Adrenal gland (tissue), 12 donors: Measurements from ENCODE around the gene TMEM72. TPM values are rescaled to one million over a fixed set of nuclear protein-coding genes. Genes with fewer than 3 reads are reported as not detected.

Source experiments
- DNase-seq, 7 donors: peaks; one replicate each; pipeline ENCODE4 v3.0.0-alpha.2; 2019 to 2020
- H3K27ac ChIP-seq, 5 donors: fragments of 200-600 bp; sonication (generic) in 4 of 5; 1 replicate in 3 of 5; 2 replicates in 2 of 5; pipeline versions ENCODE4 v1.5.1 to v1.8.0; 2016 to 2020; ENCODE audit warnings: mild to moderate bottlenecking in 1 of 5
- H3K27me3 ChIP-seq: fragments of 200-600 bp; 2 replicates; pipeline ENCODE4 v1.8.0; 2021
- H3K36me3 ChIP-seq, 2 donors: fragments of 200-600 bp; replicated peaks in 1 of 2; 1 replicate in 1 of 2; 2 replicates in 1 of 2; pipeline versions ENCODE4 v1.5.1 to v1.8.0; 2018 to 2022
- H3K4me1 ChIP-seq, 2 donors: fragments of 200-600 bp; replicated peaks in 1 of 2; 1 replicate in 1 of 2; 2 replicates in 1 of 2; pipeline versions ENCODE4 v1.5.1 to v1.8.0; 2018 to 2021
- H3K4me3 ChIP-seq, 4 donors: fragments of 200-600 bp; sonication (generic) in 3 of 4; one replicate each; pipeline ENCODE4 v1.5.1; 2016 to 2018
- H3K9me3 ChIP-seq, 3 donors: fragments of 200-600 bp; sonication (generic) in 1 of 3; replicated peaks in 1 of 3; 1 replicate in 2 of 3; 2 replicates in 1 of 3; pipeline versions ENCODE4 v1.5.1 to v1.8.0; 2016 to 2021
- POLR2A ChIP-seq, 2 donors: fragments of 450-650 bp; IDR thresholded peaks; one replicate each; pipeline ENCODE4 v1.6.1; 2017; ENCODE audit warnings: antibody characterized with exemption in 2 of 2, mild to moderate bottlenecking in 2 of 2, moderate library complexity in 1 of 2
- WGBS, 4 donors: extraction: QIAGEN DNeasy Blood & Tissue Kit in 2 of 4; methylation state at CpG; one replicate each; pipeline versions ENCODE4 v1.1.5 to v1.1.7; 2013 to 2017; 5-methylcytosine and 5-hydroxymethylcytosine counted together
- intact Hi-C, 2 donors: fragments of 100-400 bp; cut with DNase I; formaldehyde crosslinking; loops; one replicate each; pipeline versions ENCODE4 v1.14.1 to v1.15.0; 2022 to 2023
- polyA plus RNA-seq, 3 donors: library from polyadenylated mRNA; stranded (reverse); fragments of 200-250 nt in 2 of 3; fragments of 350-450 nt in 1 of 3; fragmentation: Illumina TruSeq in 1 of 3; extraction: RNeasy Lipid Tissue Mini Kit (QIAGEN cat#74804) in 1 of 3; gene quantifications; one replicate each; pipeline ENCODE4 v1.2.3, GENCODE V29; 2013 to 2014
- total RNA-seq, 9 donors: library from RNA; depleted of rRNA in 4 of 9; stranded (reverse); fragments of >200 nt in 4 of 9; fragments of 120-200 nt in 1 of 9; fragmentation: NEBNext Ultra II Directional in 1 of 9; extraction: Animal tissue kit (Norgen Biotek cat#: 25700) in 1 of 9; gene quantifications; one replicate each; pipeline versions ENCODE4 v1.1.0 to v1.2.4, GENCODE V29; 2013 to 2023
- TF ChIP-seq, protein P1 (sequence below), 6 experiments: fragments of 450-650 bp in 4 of 6; fragments of 200-600 bp in 2 of 6; sonication (generic) in 1 of 6; IDR thresholded peaks; 1 replicate in 5 of 6; 2 replicates in 1 of 6; pipeline versions ENCODE4 v1.5.1 to v1.8.0; 2016 to 2021; ENCODE audit warnings: antibody characterized with exemption in 6 of 6, mild to moderate bottlenecking in 2 of 6, moderate library complexity in 1 of 6
- donor health status: healthy with polysubstance abuse.
- donor health status: Bipolar disorder and iron deficiency.
- donor health status: DM: yes; HTN: yes; CAD: no.
- donor health status: DM: no; HTN: no; CAD: no.
- donor health status: DM: no; HTN: no; CAD: no.
- donor health status: DM: yes; HTN: yes; CAD: no.

The TMEM72 gene
- total and polyA plus RNA-seq, 12 donors, result 0.17 TPM; not detected in 11

DNA sequence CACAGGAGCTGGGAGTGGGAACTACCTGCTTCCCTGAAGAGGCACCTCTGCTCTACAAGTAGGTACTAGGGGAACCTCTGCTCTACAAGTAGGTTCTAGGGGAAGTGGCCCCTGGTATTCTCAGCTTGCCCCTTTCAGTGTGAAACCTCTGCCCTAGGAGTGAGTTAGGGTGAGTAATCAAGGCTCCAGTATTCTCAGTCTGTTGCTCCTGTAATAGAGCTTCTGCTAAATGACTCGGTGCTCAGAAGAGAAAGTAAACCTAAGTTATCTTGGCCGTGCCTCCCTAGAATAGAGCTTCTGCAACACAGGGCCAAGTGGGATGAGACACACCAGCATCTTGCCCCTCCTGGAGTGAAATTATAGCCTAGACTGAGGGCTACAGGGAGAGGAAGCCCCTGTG is 35.1 kb downstream of the TMEM72 start:
- H3K27ac ChIP-seq, result no peak overlapping the region
- peak in 2 of 7 donors; percentile 6 to 27 for DNase-seq
- 61 to 81% (median 70%) methylated on average over 2 of the region's 2 CpGs for WGBS, 4 donors
- H3K4me3 ChIP-seq, result no peak overlapping the region
- H3K9me3 ChIP-seq, result no peaks in the 10 kb centered on the region
- intact Hi-C loops, result no loop called here
- H3K27me3 ChIP-seq, result no peaks in the 10 kb centered on the region
- TF ChIP-seq, protein P1, sequence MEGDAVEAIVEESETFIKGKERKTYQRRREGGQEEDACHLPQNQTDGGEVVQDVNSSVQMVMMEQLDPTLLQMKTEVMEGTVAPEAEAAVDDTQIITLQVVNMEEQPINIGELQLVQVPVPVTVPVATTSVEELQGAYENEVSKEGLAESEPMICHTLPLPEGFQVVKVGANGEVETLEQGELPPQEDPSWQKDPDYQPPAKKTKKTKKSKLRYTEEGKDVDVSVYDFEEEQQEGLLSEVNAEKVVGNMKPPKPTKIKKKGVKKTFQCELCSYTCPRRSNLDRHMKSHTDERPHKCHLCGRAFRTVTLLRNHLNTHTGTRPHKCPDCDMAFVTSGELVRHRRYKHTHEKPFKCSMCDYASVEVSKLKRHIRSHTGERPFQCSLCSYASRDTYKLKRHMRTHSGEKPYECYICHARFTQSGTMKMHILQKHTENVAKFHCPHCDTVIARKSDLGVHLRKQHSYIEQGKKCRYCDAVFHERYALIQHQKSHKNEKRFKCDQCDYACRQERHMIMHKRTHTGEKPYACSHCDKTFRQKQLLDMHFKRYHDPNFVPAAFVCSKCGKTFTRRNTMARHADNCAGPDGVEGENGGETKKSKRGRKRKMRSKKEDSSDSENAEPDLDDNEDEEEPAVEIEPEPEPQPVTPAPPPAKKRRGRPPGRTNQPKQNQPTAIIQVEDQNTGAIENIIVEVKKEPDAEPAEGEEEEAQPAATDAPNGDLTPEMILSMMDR (IDR thresholded peaks at IDR 0.05), result no peak
- TF ChIP-seq POLR2A (IDR thresholded peaks at IDR 0.05), result no peak
- H3K4me1 ChIP-seq, result no peaks in the 10 kb centered on the region
- no peaks in the 10 kb centered on the region for H3K36me3 ChIP-seq

DNA sequence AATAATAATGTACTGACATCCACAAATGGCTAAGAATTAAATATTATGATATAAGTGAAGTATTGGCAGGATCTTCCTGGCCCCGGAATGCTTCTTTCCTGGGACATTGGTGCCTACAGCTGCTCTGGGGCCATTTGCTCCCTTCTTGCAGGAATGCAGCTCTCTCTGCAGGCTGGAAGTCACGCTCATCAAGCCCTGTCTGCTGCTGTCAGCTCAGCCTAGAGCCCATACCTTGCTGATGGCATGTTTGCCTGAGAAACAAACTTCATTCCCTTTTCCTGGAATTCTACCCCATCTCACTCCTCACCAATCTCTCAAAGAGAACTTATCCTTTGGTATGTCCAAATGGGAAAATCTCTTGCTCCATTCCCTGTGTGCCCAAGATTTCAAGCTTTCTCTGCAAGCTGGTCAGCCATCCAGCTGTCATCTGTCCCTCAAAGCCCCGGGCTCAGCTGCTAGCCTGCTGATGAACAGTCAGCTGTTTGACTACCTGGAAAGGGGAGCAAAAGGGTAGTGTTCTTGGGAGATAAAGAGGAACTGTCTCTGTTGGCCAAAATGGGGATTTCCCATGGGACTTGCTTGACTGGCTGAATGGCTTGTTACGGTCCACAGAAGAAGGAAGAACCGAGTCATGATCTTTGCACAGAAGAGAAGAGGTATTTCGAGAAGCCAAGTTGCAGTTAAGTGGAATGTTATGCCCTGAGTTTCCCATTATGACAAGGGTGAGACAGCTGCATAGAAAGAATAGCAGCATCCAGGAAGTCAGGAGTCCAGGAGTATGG is 36.4 kb downstream of the TMEM72 start:
- intact Hi-C loops, result no loop called here
- Histone ChIP-seq H3K9me3 (no peaks in the 10 kb centered on the region), H3K4me3 (no peak overlapping the region), H3K36me3 (no peaks in the 10 kb centered on the region), H3K27me3 (no peaks in the 10 kb centered on the region), H3K4me1 (no peaks in the 10 kb centered on the region), H3K27ac (peak overlapping the region in 1 of 5 donors; percentile 28)
- peak in 1 of 7 donors; percentile 33 for DNase-seq
- WGBS, 4 donors, result 70 to 83% (median 78%) methylated on average over 6 of the region's 6 CpGs
- TF ChIP-seq, protein P1 (IDR thresholded peaks at IDR 0.05), result no peak
- TF ChIP-seq POLR2A (IDR thresholded peaks at IDR 0.05), result no peak

DNA sequence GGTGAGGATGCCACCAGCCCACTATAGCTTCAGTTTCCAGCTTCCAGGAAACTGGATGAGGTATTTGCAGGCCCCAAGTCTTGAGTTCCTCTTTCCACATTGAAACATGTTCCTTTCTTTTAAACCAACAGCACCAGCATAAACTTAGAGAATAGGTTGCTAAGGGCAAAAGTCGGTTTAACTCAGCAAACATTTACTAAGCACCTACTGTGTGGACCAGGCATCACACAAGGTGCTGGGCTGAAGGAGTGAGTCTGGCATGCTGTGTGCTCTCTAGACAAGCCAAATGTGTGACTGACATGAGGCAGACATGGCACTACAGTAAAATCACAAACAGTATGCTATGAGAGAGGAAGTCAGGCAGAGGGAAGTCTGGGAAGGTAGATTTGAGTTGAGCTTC is 37.5 kb downstream of the TMEM72 start:
- H3K9me3 ChIP-seq, result no peaks in the 10 kb centered on the region
- 73 to 94% (median 75%) methylated on average over 1 of the region's 1 CpG for WGBS, 4 donors
- peak in 1 of 7 donors; percentile 15 for DNase-seq
- H3K4me1 ChIP-seq, result peaks cover 0 to 7% of the 10 kb centered on the region in 2 donors
- no peaks in the 10 kb centered on the region for H3K36me3 ChIP-seq
- H3K27me3 ChIP-seq, result no peaks in the 10 kb centered on the region
- peak overlapping the region in 1 of 5 donors; percentile 28 for H3K27ac ChIP-seq
- intact Hi-C loops, result no loop called here
- no peak for TF ChIP-seq POLR2A (IDR thresholded peaks at IDR 0.05)
- TF ChIP-seq, protein P1 (IDR thresholded peaks at IDR 0.05), result no peak
- no peak overlapping the region for H3K4me3 ChIP-seq

DNA sequence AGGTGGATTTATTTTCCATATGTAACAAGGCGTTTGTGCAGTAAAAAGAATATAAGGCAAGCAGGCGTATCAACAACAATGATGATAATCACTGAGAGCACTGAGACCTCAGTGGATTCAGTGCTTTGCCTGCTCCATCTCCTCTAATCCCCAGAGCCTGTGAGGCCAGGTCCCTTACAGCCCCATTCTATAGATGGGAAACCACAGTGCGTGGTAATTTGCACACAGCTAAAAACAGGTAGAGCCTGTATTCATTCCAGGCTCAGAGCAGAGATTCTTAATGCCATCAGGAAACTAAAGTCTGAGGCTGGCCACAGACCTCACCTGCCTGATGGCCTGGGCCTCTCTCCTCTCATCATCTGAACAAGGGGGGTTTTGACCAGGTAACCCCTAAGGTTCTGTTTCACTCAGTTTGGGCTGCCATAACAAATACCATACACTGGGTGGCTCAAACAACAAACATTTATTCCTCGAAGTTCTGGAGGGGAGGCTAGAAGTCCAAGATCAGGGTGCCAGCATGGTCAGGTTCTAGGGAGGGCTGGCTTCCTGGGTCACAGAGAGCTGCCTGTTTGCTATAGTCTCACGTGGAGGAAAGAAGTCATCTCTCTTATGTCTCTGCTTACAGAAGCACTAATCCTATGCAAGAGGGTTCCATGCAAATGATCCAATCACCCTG is 38.1 kb downstream of the TMEM72 start:
- intact Hi-C loops, result no loop called here
- Histone ChIP-seq H3K27me3 (no peaks in the 10 kb centered on the region), H3K4me1 (peaks cover 0 to 7% of the 10 kb centered on the region in 2 donors), H3K9me3 (no peaks in the 10 kb centered on the region), H3K4me3 (no peak overlapping the region), H3K36me3 (no peaks in the 10 kb centered on the region), H3K27ac (no peak overlapping the region)
- DNase-seq, result peak in 1 of 7 donors; percentile 23
- TF ChIP-seq, protein P1 (IDR thresholded peaks at IDR 0.05), result no peak
- no peak for TF ChIP-seq POLR2A (IDR thresholded peaks at IDR 0.05)
- 65 to 87% (median 84%) methylated on average over 5 of the region's 5 CpGs for WGBS, 4 donors
